ENCODE results near the gene TH.

- TF ChIP-seq CTCF (IDR thresholded peaks at IDR 0.05; ENCODE audit: low read depth, low read length, poor library complexity, severe bottlenecking) (no peak), EZH2phosphoT487 (IDR thresholded peaks at IDR 0.05; ENCODE audit: borderline replicate concordance, low read length) (no peak)
Measured at GRCh38 chr11:2179516-2179915, 7.9 kb upstream of the TH start.

Measured in DOHH2 (cell line).